NOMO-1 treated with DMSO at 0.1 percent for 48 hours (cell line): Measurements from ENCODE around the gene RNF5.
A peak's percentile ranks its signal among the peaks of the same experiment; 100 is the strongest.

Experiments
- DNase-seq: peaks from one replicate; lab custom pipeline; 2025; ENCODE audit not compliant: unreplicated experiment; lab: John Stamatoyannopoulos, UW

The RNF5 gene

GRCh38 chr6:32151863-32152768, 26.1 kb upstream of the RNF5 start, which contains the start of gene PRRT1:
Gene PRRT1 (minus strand): TSS chr6:32151939. CDS start chr6:32151827, 112 bp downstream.
- DNase-seq: no peak

GRCh38 chr6:32152769-32153563, 25.2 kb upstream of the RNF5 start:
- DNase-seq: no peak

GRCh38 chr6:32153564-32154513, 24.4 kb upstream of the RNF5 start, which contains the start of gene PPT2:
Gene PPT2 (plus strand): TSS chr6:32154141. CDS start chr6:32154595, 454 bp downstream.
- DNase-seq: peak; percentile 66

GRCh38 chr6:32154514-32155161, 23.6 kb upstream of the RNF5 start:
- peak; percentile 69 for DNase-seq

GRCh38 chr6:32156891-32157290, 21.3 kb upstream of the RNF5 start:
- no peak for DNase-seq

GRCh38 chr6:32158052-32158451, 20.2 kb upstream of the RNF5 start:
- DNase-seq: no peak

- no peak for DNase-seq
Observed at GRCh38 chr6:32163559-32164258, 14.5 kb upstream of the RNF5 start.

- no peak for DNase-seq
Observed at GRCh38 chr6:32164295-32164694, 13.9 kb upstream of the RNF5 start, which contains the start of gene EGFL8. Gene EGFL8 (plus strand): TSS chr6:32164595. CDS start chr6:32166166, 1,571 bp downstream.

- no peak for DNase-seq
Observed at GRCh38 chr6:32166411-32167061, 11.7 kb upstream of the RNF5 start.

- DNase-seq: no peak
Observed at GRCh38 chr6:32167154-32167760, 10.9 kb upstream of the RNF5 start.

GRCh38 chr6:32167761-32168262, 10.4 kb upstream of the RNF5 start:
- DNase-seq: no peak

GRCh38 chr6:32168350-32168749, 9.9 kb upstream of the RNF5 start:
- no peak for DNase-seq

- no peak for DNase-seq
Observed at GRCh38 chr6:32168807-32169591, 9.2 kb upstream of the RNF5 start.

- DNase-seq: no peak
Observed at GRCh38 chr6:32170294-32170693, 7.9 kb upstream of the RNF5 start.

GRCh38 chr6:32171234-32171633, 7.0 kb upstream of the RNF5 start:
- no peak for DNase-seq

- no peak for DNase-seq
Observed at GRCh38 chr6:32173051-32173727, 5.0 kb upstream of the RNF5 start.

GRCh38 chr6:32174416-32174815, 3.8 kb upstream of the RNF5 start:
- DNase-seq: no peak
